GM21381 (cell line): Measurements from ENCODE around the gene UBL5.

Experiments
- ATAC-seq: cut with Tn5 transposase; IDR thresholded peaks from one replicate; pipeline ENCODE4 v1.9.1; 2021; ENCODE audit warnings: mild to moderate bottlenecking, moderate library complexity; ENCODE audit not compliant: unreplicated experiment

The UBL5 gene

DNA sequence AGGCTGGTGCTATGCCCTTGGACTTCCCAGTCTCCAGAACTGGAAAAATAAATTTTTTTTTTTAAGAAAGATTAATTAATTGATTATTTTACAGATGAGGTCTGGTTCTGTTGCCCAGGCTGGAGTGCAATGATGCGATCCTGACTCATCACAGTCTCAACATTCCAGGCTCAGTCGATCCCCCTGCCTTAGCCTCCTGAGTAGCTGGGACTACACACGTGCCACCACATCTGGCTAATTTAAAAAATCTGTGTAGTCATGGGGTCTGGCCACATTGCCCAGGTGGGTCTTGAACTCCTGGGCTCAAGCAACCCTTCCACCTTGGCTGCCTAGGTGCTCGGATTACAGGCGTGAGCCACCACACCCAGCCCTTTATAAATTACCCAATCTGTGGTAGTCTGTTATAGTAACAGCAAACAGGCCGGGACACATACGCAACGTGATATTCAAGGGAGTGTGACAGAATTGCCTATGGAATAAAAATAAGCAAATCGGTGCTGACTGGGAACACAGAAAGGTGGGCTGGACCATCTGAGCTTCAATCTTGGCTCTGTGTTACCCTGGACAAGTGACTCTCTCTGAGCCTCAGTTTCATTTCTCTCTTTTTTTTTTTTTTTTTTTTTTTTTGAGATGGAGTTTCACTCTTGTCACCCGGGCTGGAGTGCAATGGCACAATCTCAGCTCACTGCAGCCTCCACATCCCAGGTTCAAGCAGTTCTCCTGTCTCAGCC lies 50.2 kb downstream of the UBL5 start:
- ATAC-seq: no peak

GRCh38 chr19:9878511-9879196 lies 50.9 kb downstream of the UBL5 start:
- no peak for ATAC-seq
